ENCODE measurements around the gene SPDEF. TPM values are rescaled to one million over a fixed set of nuclear protein-coding genes. Genes with fewer than 3 reads are reported as not detected.

SPDEF gene
- total and polyA plus RNA-seq, 2 of the 13 experiments (the other 11 are each of a cell fraction or from before 2014, with no cell fraction given), result not detected

- TF ChIP-seq WIZ (CRISPR knock-in tag; IDR thresholded peaks at IDR 0.05) (no peak), JUN (CRISPR knock-in tag; IDR thresholded peaks at IDR 0.05) (peak; percentile 75; the same call in 1 of the 2 replicates), RELA (CRISPR knock-in tag; IDR thresholded peaks at IDR 0.05) (no peak), TOE1 (CRISPR knock-in tag; IDR thresholded peaks at IDR 0.05) (no peak), TAF15 (IDR thresholded peaks at IDR 0.05; ENCODE audit: low read depth, low read length, poor library complexity, severe bottlenecking) (no peak), MED13 (CRISPR knock-in tag; IDR thresholded peaks at IDR 0.05) (no peak), KLF6 (CRISPR knock-in tag; IDR thresholded peaks at IDR 0.05) (no peak), GATAD2A (CRISPR knock-in tag; IDR thresholded peaks at IDR 0.05) (peak; percentile 72), ZNF562 (CRISPR knock-in tag; IDR thresholded peaks at IDR 0.05; ENCODE audit: borderline replicate concordance) (no peak), ETV6 (CRISPR knock-in tag; conservative IDR thresholded peaks at IDR 0.05) (no peak), ZNF382 (CRISPR knock-in tag; IDR thresholded peaks at IDR 0.05; ENCODE audit: borderline replicate concordance) (no peak), ZNF205 (CRISPR knock-in tag; IDR thresholded peaks at IDR 0.05) (peak; percentile 19; the same call in 1 of the 2 replicates), NR2F6 (IDR thresholded peaks at IDR 0.05) (peak; percentile 95), NR2F6 (CRISPR knock-in tag; IDR thresholded peaks at IDR 0.05) (peak; percentile 99), HDAC2 (CRISPR knock-in tag; IDR thresholded peaks at IDR 0.05) (peak; percentile 70), ZFP36L2 (CRISPR knock-in tag; IDR thresholded peaks at IDR 0.05) (no peak), CEBPB (IDR thresholded peaks at IDR 0.05; ENCODE audit: borderline replicate concordance, low read depth, low read length) (no peak), ZNF607 (CRISPR knock-in tag; IDR thresholded peaks at IDR 0.05; ENCODE audit: borderline replicate concordance) (peak; percentile 45; the same call in 1 of the 2 replicates), ZNF879 (CRISPR knock-in tag; IDR thresholded peaks at IDR 0.05) (no peak), HNF4A (CRISPR knock-in tag; IDR thresholded peaks at IDR 0.05) (peak; percentile 50; the same call in 1 of the 2 replicates), MXI1 (IDR thresholded peaks at IDR 0.05; ENCODE audit: borderline replicate concordance, low read depth, low read length) (peak; percentile 34; the same call in 1 of the 3 replicates), GTF2F1 (IDR thresholded peaks at IDR 0.05; ENCODE audit: low read length) (no peak), ZBTB43 (CRISPR knock-in tag; conservative IDR thresholded peaks at IDR 0.05) (no peak), MED1 (CRISPR knock-in tag; IDR thresholded peaks at IDR 0.05) (0 out of 2 replicates have a peak, but pooled peaks have one; percentile 38), SOX6 (IDR thresholded peaks at IDR 0.05) (no peak), SOX6 (CRISPR knock-in tag; IDR thresholded peaks at IDR 0.05) (peak; percentile 71; the same call in 1 of the 2 replicates), CREB1 (IDR thresholded peaks at IDR 0.05) (peak; percentile 28; the same call in 1 of the 2 replicates), CREB1 (CRISPR knock-in tag; IDR thresholded peaks at IDR 0.05) (no peak), TP53 (CRISPR knock-in tag; conservative IDR thresholded peaks at IDR 0.05) (no peak), ZNF781 (CRISPR knock-in tag; IDR thresholded peaks at IDR 0.05; ENCODE audit: borderline replicate concordance, not compliant biosample characterization) (no peak), ELF4 (CRISPR knock-in tag; IDR thresholded peaks at IDR 0.05; ENCODE audit: borderline replicate concordance) (no peak), HIC2 (CRISPR knock-in tag; IDR thresholded peaks at IDR 0.05; ENCODE audit: low read depth) (peak; percentile 79; the same call in 1 of the 2 replicates)
Measured at GRCh38 chr6:34560366-34561226, 4.5 kb upstream of the SPDEF start (continued).

All from HepG2 (cell line).